NCI-H1436 treated with DMSO at 0.1 percent for 48 hours (cell line): ENCODE measurements around the gene ZDHHC6.
"Not testable (repeated sequence)": the region's sequence is repeated elsewhere in the genome, so short reads cannot be mapped to it uniquely, and the experiment has no call there.

Source experiments
- DNase-seq: peaks from one replicate; lab custom pipeline; 2025; lab: John Stamatoyannopoulos, UW

Gene ZDHHC6, protein sequence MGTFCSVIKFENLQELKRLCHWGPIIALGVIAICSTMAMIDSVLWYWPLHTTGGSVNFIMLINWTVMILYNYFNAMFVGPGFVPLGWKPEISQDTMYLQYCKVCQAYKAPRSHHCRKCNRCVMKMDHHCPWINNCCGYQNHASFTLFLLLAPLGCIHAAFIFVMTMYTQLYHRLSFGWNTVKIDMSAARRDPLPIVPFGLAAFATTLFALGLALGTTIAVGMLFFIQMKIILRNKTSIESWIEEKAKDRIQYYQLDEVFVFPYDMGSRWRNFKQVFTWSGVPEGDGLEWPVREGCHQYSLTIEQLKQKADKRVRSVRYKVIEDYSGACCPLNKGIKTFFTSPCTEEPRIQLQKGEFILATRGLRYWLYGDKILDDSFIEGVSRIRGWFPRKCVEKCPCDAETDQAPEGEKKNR

GRCh38 chr10:112446855-112447619 is at the start of gene ZDHHC6, which contains the start of gene VTI1A:
Gene ZDHHC6 (minus strand): TSS chr10:112446914. CDS start chr10:112445436, 1,478 bp downstream.
Gene VTI1A (plus strand): TSS chr10:112447215. CDS start chr10:112447374, 159 bp downstream.
- peak; percentile 52 for DNase-seq

DNA sequence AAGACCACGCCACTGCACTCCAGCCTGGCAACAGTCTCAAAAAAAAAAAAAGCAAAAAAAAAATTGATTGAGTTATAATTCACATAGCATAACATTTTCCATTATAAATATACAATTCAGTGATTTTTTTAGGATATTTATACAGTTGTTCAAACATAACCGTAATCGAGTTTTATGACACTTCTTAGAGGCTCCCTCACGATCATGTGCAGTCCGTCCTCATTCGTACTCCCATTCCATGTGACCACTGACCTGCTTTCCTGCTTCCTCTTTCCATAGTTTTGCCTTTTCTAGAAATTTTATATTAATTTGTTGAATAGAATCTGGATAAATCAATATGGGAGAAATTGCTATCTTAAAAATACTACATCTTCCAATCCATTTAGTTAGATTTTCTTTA is 46.0 kb upstream of the ZDHHC6 start:
- DNase-seq: no peak

GRCh38 chr10:112491144-112491543 is 44.4 kb upstream of the ZDHHC6 start:
- no peak for DNase-seq

DNA sequence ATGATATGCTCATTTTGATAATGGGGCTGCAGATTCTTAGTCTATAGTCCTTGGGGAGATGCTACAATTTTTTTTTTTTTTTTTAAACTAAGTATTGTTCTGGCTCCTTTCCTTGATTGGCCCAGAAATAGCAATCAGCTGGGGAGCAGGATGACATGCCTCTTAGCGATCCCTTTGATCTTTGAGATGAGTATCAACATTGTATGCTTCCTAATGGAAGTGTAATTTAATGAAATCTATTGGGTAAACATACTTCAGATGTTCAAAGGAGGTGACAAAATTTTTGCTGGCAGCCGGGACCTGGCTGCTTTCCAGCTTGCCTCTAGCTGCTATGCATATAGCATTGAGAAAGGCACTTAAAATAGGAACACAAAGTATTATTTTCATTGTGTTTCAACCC is 43.8 kb upstream of the ZDHHC6 start:
- peak; percentile 87 for DNase-seq

DNA sequence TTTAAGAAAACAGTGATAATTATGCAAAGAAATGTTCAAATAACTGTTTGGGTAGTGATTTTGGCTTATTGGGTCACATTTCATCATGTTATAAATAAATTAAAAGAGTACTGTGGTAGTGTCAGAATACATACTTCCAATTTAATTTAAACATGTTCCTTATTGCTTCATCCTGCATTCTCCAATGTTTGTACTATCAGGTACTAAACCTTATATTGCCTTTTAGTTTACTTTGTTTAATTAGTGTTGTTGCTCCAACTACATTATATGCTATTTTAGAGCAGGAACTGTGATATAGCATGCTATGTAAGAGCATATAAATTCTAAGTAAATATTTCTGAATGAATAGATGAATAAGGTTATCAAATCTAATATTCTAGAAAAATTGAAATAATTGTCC is 41.2 kb upstream of the ZDHHC6 start:
- DNase-seq: no peak

DNA sequence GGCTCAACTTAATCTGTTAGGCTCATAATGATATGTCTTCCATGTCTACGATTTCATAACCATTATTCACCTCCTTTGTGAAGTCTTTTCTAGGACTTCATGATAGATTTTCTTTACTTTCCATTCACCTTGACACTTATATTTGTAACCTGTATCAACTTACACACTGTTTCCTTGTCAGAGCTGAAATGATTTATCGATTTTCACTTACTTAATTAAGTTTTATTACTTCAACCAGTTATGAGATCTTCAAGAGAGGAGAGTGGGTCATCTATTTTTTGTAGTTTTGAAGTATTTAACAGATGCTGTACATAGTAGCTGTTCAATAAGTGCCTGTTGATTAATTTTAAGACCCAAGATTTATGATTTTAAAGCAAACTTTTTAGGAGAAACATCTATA is 37.7 kb upstream of the ZDHHC6 start:
- no peak for DNase-seq

DNA sequence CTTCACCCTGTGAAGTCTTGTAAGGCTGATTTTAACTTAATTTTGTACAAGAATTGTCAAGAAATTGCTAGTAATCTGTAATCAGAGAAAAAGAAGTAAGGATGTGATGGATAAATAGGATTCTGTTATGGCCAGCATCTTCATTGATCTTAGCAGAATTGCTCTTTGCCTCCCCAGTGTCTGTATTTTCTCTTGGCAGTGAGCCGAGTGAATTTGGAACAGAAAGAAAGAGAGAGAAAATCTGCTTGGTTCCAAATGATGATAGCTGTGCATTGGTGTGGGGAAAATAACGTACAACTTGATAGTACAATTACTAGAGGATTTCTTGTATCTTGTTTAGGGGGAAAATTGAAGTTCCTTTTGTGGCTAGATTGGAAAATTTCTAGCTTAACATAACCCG is 34.9 kb upstream of the ZDHHC6 start:
- no peak for DNase-seq

- DNase-seq: no peak
Observed at GRCh38 chr10:112475575-112476218, 29.0 kb upstream of the ZDHHC6 start.

- no peak for DNase-seq
Observed at GRCh38 chr10:112471878-112472487, 25.3 kb upstream of the ZDHHC6 start.

- DNase-seq: no peak
Observed at GRCh38 chr10:112467541-112468075, 20.9 kb upstream of the ZDHHC6 start.

DNA sequence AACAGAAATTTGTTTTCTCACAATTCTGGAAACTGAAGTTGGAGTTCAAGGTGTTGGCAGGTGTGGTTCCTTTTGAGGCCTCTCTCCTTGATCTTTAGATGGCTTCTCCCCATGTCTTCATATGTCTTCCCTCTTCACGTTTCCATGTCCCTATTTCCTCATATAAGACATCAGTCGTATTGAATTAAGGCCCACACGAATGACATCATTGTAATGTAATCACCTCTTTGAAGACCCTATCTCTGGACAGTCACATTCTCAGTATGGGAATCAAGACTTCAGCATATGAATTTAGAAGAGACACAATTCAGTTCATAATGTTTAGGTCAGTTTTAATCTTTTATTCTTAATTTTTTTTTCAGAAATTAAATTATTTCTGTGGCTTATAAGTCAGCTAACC is 20.1 kb upstream of the ZDHHC6 start:
- no peak for DNase-seq

GRCh38 chr10:112465299-112465883 is 18.7 kb upstream of the ZDHHC6 start:
- no peak for DNase-seq

GRCh38 chr10:112464074-112464473 is 17.4 kb upstream of the ZDHHC6 start:
- DNase-seq: not testable (repeated sequence)

GRCh38 chr10:112461029-112461887 is 14.5 kb upstream of the ZDHHC6 start:
- DNase-seq: no peak

DNA sequence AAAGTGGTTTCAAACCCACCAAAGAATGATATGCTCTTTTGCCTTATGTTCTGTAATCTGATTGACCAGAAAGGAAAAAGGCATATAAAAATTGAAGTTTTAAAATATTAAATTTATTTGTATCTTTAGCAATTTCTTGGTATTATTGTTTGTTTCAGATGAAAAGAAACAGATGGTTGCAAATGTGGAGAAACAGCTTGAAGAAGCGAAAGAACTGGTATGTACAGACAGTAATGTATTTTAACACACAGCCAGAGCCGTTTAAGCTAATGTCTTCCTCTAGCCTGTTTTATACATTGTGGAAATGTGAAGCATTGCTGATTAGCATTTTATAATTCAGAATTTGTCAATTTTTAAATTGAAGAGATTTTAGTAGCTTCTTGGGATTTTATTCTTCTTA is 13.7 kb upstream of the ZDHHC6 start:
- DNase-seq: no peak

- DNase-seq: no peak
Observed at GRCh38 chr10:112456533-112456932, 9.8 kb upstream of the ZDHHC6 start.

- DNase-seq: no peak
Observed at GRCh38 chr10:112454910-112455779, 8.4 kb upstream of the ZDHHC6 start.

GRCh38 chr10:112448888-112449287 is 2.2 kb upstream of the ZDHHC6 start:
- no peak for DNase-seq

GRCh38 chr10:112447620-112447928 is 860 bp upstream of the ZDHHC6 start:
- no peak for DNase-seq
